OCI-LY7 (cell line): ENCODE results near the gene ACVR2A. TPM values are rescaled to one million over a fixed set of nuclear protein-coding genes. Genes with fewer than 3 reads are reported as not detected.

Source experiments
- BruUV-seq: library from RNA; stranded (reverse); fragments of 400-500 nt; replicated peaks from 2 replicates; lab custom pipeline; 2021; lab: Mats Ljungman, UMichigan
- CTCF ChIA-PET: fragments of 300-600 bp; sonication (Branson Sonifier 250); formaldehyde crosslinking; loops from one replicate; lab custom pipeline; 2022; ENCODE audit warnings: antibody characterized with exemption; ENCODE audit not compliant: unreplicated experiment; lab: Charles Lee
- POLR2A ChIA-PET: fragments of 300-600 bp; sonication (Branson Sonifier 250); formaldehyde crosslinking; loops from one replicate; lab custom pipeline; 2022; ENCODE audit warnings: antibody characterized with exemption; lab: Charles Lee
- DNase-seq: peaks from one replicate; pipeline ENCODE4 v3.0.0-alpha.2; 2015; ENCODE audit warnings: low spot score
- H2AFZ ChIP-seq: fragments of 200-600 bp; sonication (generic), shearing (Covaris generic); 2 replicates; pipeline ENCODE4 v1.6.1; 2014; ENCODE audit warnings: mild to moderate bottlenecking, antibody characterized with exemption, low read length, moderate library complexity
- H3K27ac ChIP-seq: fragments of 200-600 bp; sonication (generic); 2 replicates; pipeline ENCODE4 v1.5.1; 2014; ENCODE audit warnings: mixed run types, low read depth, mild to moderate bottlenecking, moderate library complexity, low read length, inconsistent platforms; ENCODE audit not compliant: poor library complexity, severe bottlenecking
- H3K36me3 ChIP-seq: fragments of 200-600 bp; sonication (generic); 2 replicates; pipeline ENCODE4 v1.6.1; 2014; ENCODE audit warnings: mild to moderate bottlenecking, antibody characterized with exemption, low read length, moderate library complexity, mixed read lengths; ENCODE audit not compliant: insufficient read depth
- H3K4me1 ChIP-seq: fragments of 200-600 bp; sonication (generic); 2 replicates; pipeline ENCODE4 v1.5.1; 2014; ENCODE audit warnings: mild to moderate bottlenecking, low read length; ENCODE audit not compliant: insufficient read depth, poor library complexity, severe bottlenecking
- H3K4me2 ChIP-seq: fragments of 200-600 bp; sonication (generic); 2 replicates; pipeline ENCODE4 v1.6.1; 2014; ENCODE audit warnings: mild to moderate bottlenecking, low read length
- H3K4me3 ChIP-seq: fragments of 200-600 bp; sonication (generic); 2 replicates; pipeline ENCODE4 v1.5.1; 2014; ENCODE audit warnings: mild to moderate bottlenecking, low read depth, low read length; ENCODE audit not compliant: poor library complexity, severe bottlenecking
- H3K79me2 ChIP-seq: fragments of 200-600 bp; sonication (generic); 2 replicates; pipeline ENCODE4 v1.6.1; 2016; ENCODE audit warnings: low read depth, mild to moderate bottlenecking, low read length, moderate library complexity, mixed read lengths; ENCODE audit not compliant: insufficient read depth
- H3K9me2 ChIP-seq: fragments of 200-600 bp; sonication (generic); 2 replicates; pipeline ENCODE4 v1.6.1; 2016; ENCODE audit warnings: mild to moderate bottlenecking, low read length, mixed read lengths; ENCODE audit not compliant: insufficient read depth
- H3K9me3 ChIP-seq: fragments of 200-600 bp; sonication (generic); 2 replicates; pipeline ENCODE4 v1.6.1; 2014; ENCODE audit warnings: mild to moderate bottlenecking, mixed run types, low read length, mixed read lengths
- H4K20me1 ChIP-seq: fragments of 200-600 bp; sonication (generic); 2 replicates; pipeline ENCODE4 v1.6.1; 2014; ENCODE audit warnings: mild to moderate bottlenecking, antibody characterized with exemption, low read length, moderate library complexity, mixed read lengths; ENCODE audit not compliant: insufficient read depth
- EZH2phosphoT487 ChIP-seq: fragments of 200-600 bp; sonication (generic); IDR thresholded peaks from 2 replicates; pipeline ENCODE4 v1.6.1; 2018; ENCODE audit warnings: low read depth, borderline replicate concordance, mild to moderate bottlenecking, mixed run types, antibody characterized with exemption, low read length, moderate library complexity, mixed read lengths
- intact Hi-C: fragments of 100-400 bp; cut with micrococcal nuclease; formaldehyde crosslinking; loops from one replicate; pipeline ENCODE4 v1.10.0; 2022; ENCODE audit not compliant: unreplicated experiment
- total RNA-seq, 2 experiments: library from RNA; depleted of rRNA in 1 of 2; stranded (reverse); fragments of >200 nt in 1 of 2; shearing (Covaris generic) in 1 of 2; gene quantifications; 2 replicates each; pipeline ENCODE4 v1.2.3, GENCODE V29; 2014 to 2022
- TF ChIP-seq, protein P1 (sequence below): fragments of 200-600 bp; sonication (generic); conservative IDR thresholded peaks from 2 replicates; pipeline ENCODE4 v1.5.1; 2014; ENCODE audit warnings: mild to moderate bottlenecking, antibody characterized with exemption, low read length, moderate library complexity, mixed read lengths

ACVR2A gene
- total RNA-seq, 2 experiments from 2014 or later, result 1.5 to 2.5 TPM

GRCh38 chr2:147869934-147870333, 25.1 kb downstream of the ACVR2A start:
- Histone ChIP-seq H3K9me3 (no peaks in the 10 kb centered on the region), H3K4me3 (no peak overlapping the region), H3K27ac (no peak overlapping the region), H3K36me3 (no peaks in the 10 kb centered on the region), H3K4me2 (no peak overlapping the region), H3K9me2 (no peaks in the 10 kb centered on the region), H3K4me1 (no peaks in the 10 kb centered on the region), H2AFZ (no peak overlapping the region), H3K79me2 (no peaks in the 10 kb centered on the region), H4K20me1 (no peaks in the 10 kb centered on the region)
- TF ChIP-seq, protein P1, sequence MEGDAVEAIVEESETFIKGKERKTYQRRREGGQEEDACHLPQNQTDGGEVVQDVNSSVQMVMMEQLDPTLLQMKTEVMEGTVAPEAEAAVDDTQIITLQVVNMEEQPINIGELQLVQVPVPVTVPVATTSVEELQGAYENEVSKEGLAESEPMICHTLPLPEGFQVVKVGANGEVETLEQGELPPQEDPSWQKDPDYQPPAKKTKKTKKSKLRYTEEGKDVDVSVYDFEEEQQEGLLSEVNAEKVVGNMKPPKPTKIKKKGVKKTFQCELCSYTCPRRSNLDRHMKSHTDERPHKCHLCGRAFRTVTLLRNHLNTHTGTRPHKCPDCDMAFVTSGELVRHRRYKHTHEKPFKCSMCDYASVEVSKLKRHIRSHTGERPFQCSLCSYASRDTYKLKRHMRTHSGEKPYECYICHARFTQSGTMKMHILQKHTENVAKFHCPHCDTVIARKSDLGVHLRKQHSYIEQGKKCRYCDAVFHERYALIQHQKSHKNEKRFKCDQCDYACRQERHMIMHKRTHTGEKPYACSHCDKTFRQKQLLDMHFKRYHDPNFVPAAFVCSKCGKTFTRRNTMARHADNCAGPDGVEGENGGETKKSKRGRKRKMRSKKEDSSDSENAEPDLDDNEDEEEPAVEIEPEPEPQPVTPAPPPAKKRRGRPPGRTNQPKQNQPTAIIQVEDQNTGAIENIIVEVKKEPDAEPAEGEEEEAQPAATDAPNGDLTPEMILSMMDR, result no peak
- no peak for TF ChIP-seq EZH2phosphoT487
- CTCF ChIA-PET, result no interaction called here
- BruUV-seq, result no TSS peak
- DNase-seq, result no peak
- POLR2A ChIA-PET, result interaction anchor here (0.6 kb wide), 1 partner anchor 533 kb away, joined by 3 read pairs; no protein-coding TSS in a partner anchor
- intact Hi-C loops, result no loop called here

DNA sequence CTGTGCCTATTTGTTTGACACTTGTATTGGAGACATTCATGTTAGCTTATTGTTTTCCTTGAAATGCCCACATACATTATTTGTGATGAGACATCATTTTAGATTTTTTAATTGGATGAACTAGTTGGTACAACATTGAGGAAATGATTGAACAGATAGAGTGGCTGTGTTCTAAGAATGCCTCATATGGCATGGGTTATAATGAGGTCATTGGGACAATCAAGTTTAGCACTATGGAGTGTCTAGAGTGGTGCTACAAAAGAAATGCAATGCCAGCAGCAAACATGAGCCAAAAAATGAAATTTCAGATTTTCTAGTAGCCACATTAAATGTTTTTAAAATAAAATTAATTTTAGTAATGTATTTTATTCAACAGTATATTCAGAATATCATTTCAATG, 28.1 kb downstream of the ACVR2A start:
- ChIA-PET POLR2A (no interaction called here), CTCF (no interaction called here)
- Histone ChIP-seq H3K4me3 (no peak overlapping the region), H4K20me1 (no peaks in the 10 kb centered on the region), H3K27ac (no peak overlapping the region), H2AFZ (no peak overlapping the region), H3K4me1 (no peaks in the 10 kb centered on the region), H3K79me2 (no peaks in the 10 kb centered on the region), H3K36me3 (no peaks in the 10 kb centered on the region), H3K4me2 (no peak overlapping the region), H3K9me2 (no peaks in the 10 kb centered on the region), H3K9me3 (no peaks in the 10 kb centered on the region)
- no peak for TF ChIP-seq EZH2phosphoT487
- TF ChIP-seq, protein P1, result no peak
- no TSS peak for BruUV-seq
- no peak for DNase-seq
- intact Hi-C loops, result no loop called here

- no peak overlapping the region for H3K4me2 ChIP-seq
- H2AFZ ChIP-seq, result no peak overlapping the region
- H3K9me3 ChIP-seq, result no peaks in the 10 kb centered on the region
- H3K27ac ChIP-seq, result no peak overlapping the region
- DNase-seq, result no peak
- no peak for TF ChIP-seq EZH2phosphoT487
- TF ChIP-seq, protein P1, result no peak
- ChIA-PET POLR2A (interaction anchor here (0.5 to 1.4 kb wide), 2 partner anchors 11 to 520 kb away, joined by 3 read pairs; no protein-coding TSS in a partner anchor), CTCF (no interaction called here)
- BruUV-seq, result no TSS peak
- H3K36me3 ChIP-seq, result no peaks in the 10 kb centered on the region
- no peaks in the 10 kb centered on the region for H3K4me1 ChIP-seq
- no peaks in the 10 kb centered on the region for H3K9me2 ChIP-seq
- H4K20me1 ChIP-seq, result no peaks in the 10 kb centered on the region
- no peaks in the 10 kb centered on the region for H3K79me2 ChIP-seq
- intact Hi-C loops, result no loop called here
- no peak overlapping the region for H3K4me3 ChIP-seq
Observed at GRCh38 chr2:147873859-147874483, 29.1 kb downstream of the ACVR2A start.
